ENCODE data around the gene IFT74.

GRCh38 chr9:26974927-26975326 is 18.7 kb downstream of the IFT74 start:
- TF ChIP-seq, protein P1, sequence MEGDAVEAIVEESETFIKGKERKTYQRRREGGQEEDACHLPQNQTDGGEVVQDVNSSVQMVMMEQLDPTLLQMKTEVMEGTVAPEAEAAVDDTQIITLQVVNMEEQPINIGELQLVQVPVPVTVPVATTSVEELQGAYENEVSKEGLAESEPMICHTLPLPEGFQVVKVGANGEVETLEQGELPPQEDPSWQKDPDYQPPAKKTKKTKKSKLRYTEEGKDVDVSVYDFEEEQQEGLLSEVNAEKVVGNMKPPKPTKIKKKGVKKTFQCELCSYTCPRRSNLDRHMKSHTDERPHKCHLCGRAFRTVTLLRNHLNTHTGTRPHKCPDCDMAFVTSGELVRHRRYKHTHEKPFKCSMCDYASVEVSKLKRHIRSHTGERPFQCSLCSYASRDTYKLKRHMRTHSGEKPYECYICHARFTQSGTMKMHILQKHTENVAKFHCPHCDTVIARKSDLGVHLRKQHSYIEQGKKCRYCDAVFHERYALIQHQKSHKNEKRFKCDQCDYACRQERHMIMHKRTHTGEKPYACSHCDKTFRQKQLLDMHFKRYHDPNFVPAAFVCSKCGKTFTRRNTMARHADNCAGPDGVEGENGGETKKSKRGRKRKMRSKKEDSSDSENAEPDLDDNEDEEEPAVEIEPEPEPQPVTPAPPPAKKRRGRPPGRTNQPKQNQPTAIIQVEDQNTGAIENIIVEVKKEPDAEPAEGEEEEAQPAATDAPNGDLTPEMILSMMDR (IDR thresholded peaks at IDR 0.05 in 4 of 5, conservative IDR thresholded peaks at IDR 0.05 in 1 of 5), result no peak
- no peak for TF ChIP-seq POLR2A (IDR thresholded peaks at IDR 0.05)
